NCI-H2107 (cell line): ENCODE data around the gene SFTA2.
"Not testable (repeated sequence)": the region's sequence is repeated elsewhere in the genome, so short reads cannot be mapped to it uniquely, and the experiment has no call there.

Source experiments
- DNase-seq: peaks from one replicate; lab custom pipeline; 2025; lab: John Stamatoyannopoulos, UW

The SFTA2 gene

GRCh38 chr6:30912746-30913520 is 19.0 kb downstream of the SFTA2 start:
- DNase-seq: no peak

- DNase-seq: not testable (repeated sequence)
Observed at GRCh38 chr6:30910473-30910872, 21.5 kb downstream of the SFTA2 start.

- DNase-seq: no peak
Observed at GRCh38 chr6:30908700-30909099, 23.3 kb downstream of the SFTA2 start.

- DNase-seq: peak; percentile 63
Observed at GRCh38 chr6:30907758-30908591, 24.0 kb downstream of the SFTA2 start, which contains the start of gene GTF2H4. GTF2H4 (plus strand) TSS chr6:30908207.

- DNase-seq: not testable (repeated sequence)
Observed at GRCh38 chr6:30907290-30907757, 24.6 kb downstream of the SFTA2 start.

- DNase-seq: no peak
Observed at GRCh38 chr6:30903236-30903635, 28.7 kb downstream of the SFTA2 start.

GRCh38 chr6:30902709-30903108 is 29.3 kb downstream of the SFTA2 start:
- no peak for DNase-seq

GRCh38 chr6:30902196-30902595 is 29.8 kb downstream of the SFTA2 start:
- DNase-seq: not testable (repeated sequence)

GRCh38 chr6:30901436-30901835 is 30.5 kb downstream of the SFTA2 start:
- DNase-seq: no peak

GRCh38 chr6:30900863-30901417 is 31.0 kb downstream of the SFTA2 start:
- DNase-seq: no peak

GRCh38 chr6:30898750-30899360 is 33.1 kb downstream of the SFTA2 start:
- DNase-seq: no peak

GRCh38 chr6:30897882-30898281 is 34.1 kb downstream of the SFTA2 start:
- no peak for DNase-seq

- no peak for DNase-seq
Observed at GRCh38 chr6:30896541-30896940, 35.4 kb downstream of the SFTA2 start.

- DNase-seq: no peak
Observed at GRCh38 chr6:30895343-30895742, 36.6 kb downstream of the SFTA2 start.

- no peak for DNase-seq
Observed at GRCh38 chr6:30894935-30895334, 37.0 kb downstream of the SFTA2 start.

- no peak for DNase-seq
Observed at GRCh38 chr6:30894381-30894780, 37.6 kb downstream of the SFTA2 start.

- no peak for DNase-seq
Observed at GRCh38 chr6:30893666-30894065, 38.3 kb downstream of the SFTA2 start.

- no peak for DNase-seq
Observed at GRCh38 chr6:30893001-30893591, 38.9 kb downstream of the SFTA2 start.

- DNase-seq: no peak
Observed at GRCh38 chr6:30891816-30892538, 40.0 kb downstream of the SFTA2 start.

GRCh38 chr6:30891450-30891723 is 40.6 kb downstream of the SFTA2 start:
- no peak for DNase-seq
